Measurements from ENCODE around the gene GABRD.
"Not testable (repeated sequence)": the region's sequence is repeated elsewhere in the genome, so short reads cannot be mapped to it uniquely, and the experiment has no call there.

GABRD gene

DNA sequence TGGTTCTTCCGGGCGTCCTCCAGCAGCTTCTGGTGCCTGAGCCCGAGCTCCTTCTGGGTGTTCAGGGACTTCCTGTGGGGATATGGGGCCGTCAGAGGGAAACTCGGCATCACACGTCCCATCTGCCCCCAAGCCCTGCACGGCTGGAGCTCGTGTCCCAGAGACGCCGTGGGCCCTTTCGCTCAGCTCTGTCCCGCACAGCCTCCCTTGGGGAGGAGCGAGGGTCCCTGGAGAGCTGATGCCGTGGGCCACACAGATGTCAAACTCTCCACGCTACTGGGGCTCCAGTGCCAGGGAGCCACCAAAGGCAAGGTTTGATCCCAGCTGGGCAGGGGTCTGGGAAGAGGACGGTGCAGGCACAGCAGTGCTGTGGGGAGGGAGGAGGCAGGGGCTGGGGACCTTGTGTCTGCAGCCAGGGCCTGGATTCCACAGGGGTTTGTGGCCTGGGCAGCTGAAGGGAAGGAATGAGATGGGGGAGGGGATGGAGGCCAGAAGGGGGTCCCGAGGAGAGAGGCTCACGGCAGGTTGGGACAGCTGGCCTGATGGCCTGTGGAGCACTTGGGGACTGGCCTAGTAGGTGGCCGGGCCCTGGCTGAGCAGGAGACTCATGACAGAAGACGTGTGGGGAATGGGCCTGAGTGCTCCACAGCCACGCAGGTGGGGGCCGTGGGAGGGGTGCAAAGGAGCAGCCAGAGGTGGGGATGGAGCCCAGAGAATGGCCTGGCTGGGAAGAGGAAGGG lies 46.0 kb upstream of the GABRD start:
- TF ChIP-seq, protein P1, sequence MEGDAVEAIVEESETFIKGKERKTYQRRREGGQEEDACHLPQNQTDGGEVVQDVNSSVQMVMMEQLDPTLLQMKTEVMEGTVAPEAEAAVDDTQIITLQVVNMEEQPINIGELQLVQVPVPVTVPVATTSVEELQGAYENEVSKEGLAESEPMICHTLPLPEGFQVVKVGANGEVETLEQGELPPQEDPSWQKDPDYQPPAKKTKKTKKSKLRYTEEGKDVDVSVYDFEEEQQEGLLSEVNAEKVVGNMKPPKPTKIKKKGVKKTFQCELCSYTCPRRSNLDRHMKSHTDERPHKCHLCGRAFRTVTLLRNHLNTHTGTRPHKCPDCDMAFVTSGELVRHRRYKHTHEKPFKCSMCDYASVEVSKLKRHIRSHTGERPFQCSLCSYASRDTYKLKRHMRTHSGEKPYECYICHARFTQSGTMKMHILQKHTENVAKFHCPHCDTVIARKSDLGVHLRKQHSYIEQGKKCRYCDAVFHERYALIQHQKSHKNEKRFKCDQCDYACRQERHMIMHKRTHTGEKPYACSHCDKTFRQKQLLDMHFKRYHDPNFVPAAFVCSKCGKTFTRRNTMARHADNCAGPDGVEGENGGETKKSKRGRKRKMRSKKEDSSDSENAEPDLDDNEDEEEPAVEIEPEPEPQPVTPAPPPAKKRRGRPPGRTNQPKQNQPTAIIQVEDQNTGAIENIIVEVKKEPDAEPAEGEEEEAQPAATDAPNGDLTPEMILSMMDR (IDR thresholded peaks at IDR 0.05; ENCODE audit: low read depth, low read length): no peak
- TF ChIP-seq MYC (IDR thresholded peaks at IDR 0.05; ENCODE audit: low read depth, low read length): no peak
- TF ChIP-seq POLR2A (IDR thresholded peaks at IDR 0.05; ENCODE audit: extremely low read depth, insufficient read length): no peak
- TF ChIP-seq, protein P2, sequence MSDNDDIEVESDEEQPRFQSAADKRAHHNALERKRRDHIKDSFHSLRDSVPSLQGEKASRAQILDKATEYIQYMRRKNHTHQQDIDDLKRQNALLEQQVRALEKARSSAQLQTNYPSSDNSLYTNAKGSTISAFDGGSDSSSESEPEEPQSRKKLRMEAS (IDR thresholded peaks at IDR 0.05; ENCODE audit: low read depth, low read length): no peak
- no peak for DNase-seq (ENCODE audit: low read depth)
- no peak overlapping the region for H3K4me3 ChIP-seq (ENCODE audit: low read depth, low read length)

DNA sequence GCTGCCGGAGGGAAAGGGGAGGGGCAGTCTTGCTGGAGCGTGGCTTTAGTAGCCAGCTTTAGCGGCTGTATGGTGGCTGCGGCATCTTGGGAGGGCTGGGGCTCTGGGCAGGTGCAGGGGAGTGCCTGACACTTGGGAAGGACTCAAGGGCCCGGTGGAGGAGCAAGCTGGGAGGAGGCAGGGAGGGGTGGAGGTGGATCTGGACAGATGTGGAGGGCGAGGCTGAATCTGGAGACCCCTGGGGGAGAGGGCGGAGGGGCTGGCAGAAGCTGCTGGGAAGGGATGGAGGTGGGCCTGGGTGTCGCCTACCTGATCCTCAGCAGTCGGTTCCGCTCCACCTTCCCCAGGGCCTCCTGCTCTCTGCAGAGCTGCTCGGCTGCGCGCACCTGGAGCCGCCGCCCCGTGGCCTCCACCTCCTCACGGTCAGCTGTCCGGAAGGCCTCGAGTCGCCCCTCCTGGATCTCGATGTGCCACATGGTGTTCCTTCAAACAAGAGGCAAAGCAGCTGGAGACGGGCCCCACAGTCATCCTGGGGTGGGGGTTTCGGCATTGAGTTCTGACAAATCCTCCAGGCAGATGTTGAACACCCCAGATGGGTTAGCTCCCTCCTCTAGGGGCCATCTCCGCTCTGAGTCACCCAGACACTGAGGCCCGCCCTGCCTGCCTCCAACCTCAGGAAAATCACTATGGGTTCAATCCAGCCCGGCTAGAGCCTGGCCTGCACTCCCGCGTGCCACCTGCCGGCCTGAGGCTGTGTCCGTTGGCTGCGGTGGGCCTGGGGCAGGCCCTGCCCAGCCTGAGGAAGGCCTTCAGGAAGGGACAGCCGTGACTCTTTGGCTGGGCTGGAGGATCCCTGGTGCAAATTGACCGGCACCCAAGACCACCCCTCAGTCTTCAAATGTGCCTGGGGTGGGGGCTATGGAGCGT lies 45.2 kb upstream of the GABRD start:
- TF ChIP-seq, protein P1 (IDR thresholded peaks at IDR 0.05; ENCODE audit: low read depth, low read length): no peak
- TF ChIP-seq POLR2A (IDR thresholded peaks at IDR 0.05; ENCODE audit: extremely low read depth, insufficient read length) (no peak), MYC (IDR thresholded peaks at IDR 0.05; ENCODE audit: low read depth, low read length) (no peak)
- no peak for DNase-seq (ENCODE audit: low read depth)
- no peak overlapping the region for H3K4me3 ChIP-seq (ENCODE audit: low read depth, low read length)

DNA sequence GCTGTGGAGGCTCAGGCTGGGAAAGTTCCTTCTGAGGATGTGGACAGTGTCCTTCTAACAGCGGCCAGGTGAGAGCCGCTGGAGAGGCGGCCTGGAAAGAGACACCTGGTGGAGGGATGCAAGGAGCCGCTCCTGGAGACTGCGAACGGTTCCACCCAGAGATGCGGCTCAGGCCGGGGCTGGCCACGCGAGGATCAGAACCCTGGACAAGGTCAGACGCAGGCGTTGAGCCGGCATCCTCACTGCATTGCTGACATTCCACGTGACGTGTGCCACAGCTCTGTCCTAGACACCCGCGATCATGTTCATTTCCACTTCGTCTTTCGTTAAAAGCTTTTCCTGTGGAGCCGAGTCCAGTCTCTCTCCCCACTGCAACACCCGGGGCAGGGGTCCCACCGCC lies 44.3 kb upstream of the GABRD start:
- TF ChIP-seq, protein P2 (IDR thresholded peaks at IDR 0.05; ENCODE audit: low read depth, low read length): no peak
- no peak for TF ChIP-seq POLR2A (IDR thresholded peaks at IDR 0.05; ENCODE audit: extremely low read depth, insufficient read length)
- TF ChIP-seq, protein P1 (IDR thresholded peaks at IDR 0.05; ENCODE audit: low read depth, low read length): no peak
- TF ChIP-seq MYC (IDR thresholded peaks at IDR 0.05; ENCODE audit: low read depth, low read length): no peak
- no peak overlapping the region for H3K4me3 ChIP-seq (ENCODE audit: low read depth, low read length)
- no peak for DNase-seq (ENCODE audit: low read depth)

DNA sequence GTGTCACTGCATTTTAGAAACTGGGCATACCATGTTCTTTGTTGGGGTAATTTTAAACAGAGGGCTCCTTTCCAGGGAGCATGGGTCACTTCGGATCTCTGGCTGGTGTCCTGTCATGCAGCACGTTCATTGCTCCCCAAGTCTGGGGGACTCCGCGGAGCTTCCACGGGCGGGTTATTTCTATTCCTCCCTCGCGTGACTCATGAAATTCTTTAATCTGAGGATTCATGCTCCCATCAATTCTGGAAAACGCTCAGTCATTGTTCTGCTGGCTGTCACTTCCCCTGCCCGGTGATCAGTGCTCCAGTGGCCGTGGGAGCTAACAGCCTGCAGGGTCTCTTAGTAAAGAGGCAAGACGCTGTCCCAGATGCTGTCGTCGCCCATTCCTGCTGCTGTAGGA lies 43.6 kb upstream of the GABRD start:
- TF ChIP-seq, protein P2 (IDR thresholded peaks at IDR 0.05; ENCODE audit: low read depth, low read length): no peak

DNA sequence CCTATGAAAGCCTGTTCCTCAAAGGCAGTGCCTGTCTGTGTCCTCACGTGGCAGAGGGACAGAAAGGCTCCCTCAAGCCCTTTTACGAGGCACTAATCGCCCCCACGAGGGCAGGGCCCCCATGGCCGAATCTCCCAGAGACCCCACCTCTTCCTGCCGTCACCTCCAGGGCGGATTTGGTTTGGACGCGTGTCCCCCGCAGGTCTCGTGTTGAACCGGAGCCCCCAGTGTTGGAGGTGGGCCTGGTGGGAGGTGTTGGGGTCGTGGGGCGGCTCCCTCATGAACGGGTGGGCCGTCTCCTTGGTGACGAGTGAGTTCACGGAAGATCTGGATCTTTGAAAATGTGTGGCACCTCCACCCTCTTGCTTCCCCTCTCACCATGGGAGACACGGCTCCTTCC lies 43.1 kb upstream of the GABRD start:
- no peak for TF ChIP-seq POLR2A (IDR thresholded peaks at IDR 0.05; ENCODE audit: extremely low read depth, insufficient read length)
- TF ChIP-seq, protein P1 (IDR thresholded peaks at IDR 0.05; ENCODE audit: low read depth, low read length): no peak
- no peak for TF ChIP-seq MYC (IDR thresholded peaks at IDR 0.05; ENCODE audit: low read depth, low read length)
- TF ChIP-seq, protein P2 (IDR thresholded peaks at IDR 0.05; ENCODE audit: low read depth, low read length): no peak

More for the DNA sequence above, 43.6 kb upstream of the GABRD start:
- DNase-seq (ENCODE audit: low read depth): no peak
- H3K4me3 ChIP-seq (ENCODE audit: low read depth, low read length): no peak overlapping the region

DNA sequence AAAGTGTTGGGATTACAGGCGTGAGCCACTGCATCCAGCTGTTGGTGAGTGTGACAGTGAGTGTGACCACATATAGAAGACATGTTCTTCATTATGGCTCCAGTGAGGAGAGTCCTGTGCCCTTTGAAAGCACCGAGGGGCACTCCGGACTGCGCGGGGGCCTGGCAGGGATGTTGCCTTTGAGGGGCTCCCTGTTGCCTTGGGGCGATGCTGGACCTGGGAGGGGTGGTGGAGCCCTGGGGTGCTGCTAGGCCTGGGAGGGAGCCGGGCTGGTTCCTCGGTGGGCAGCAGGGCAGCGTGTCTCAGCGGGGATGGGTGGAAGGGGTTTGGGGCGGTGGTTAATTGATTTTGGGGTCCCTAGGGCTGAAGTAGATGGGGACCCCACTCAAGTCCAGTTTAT lies 41.0 kb upstream of the GABRD start:
- no peak overlapping the region for H3K4me3 ChIP-seq (ENCODE audit: low read depth, low read length)
- DNase-seq (ENCODE audit: low read depth): no peak
- TF ChIP-seq, protein P1 (IDR thresholded peaks at IDR 0.05; ENCODE audit: low read depth, low read length): no peak
- TF ChIP-seq MYC (IDR thresholded peaks at IDR 0.05; ENCODE audit: low read depth, low read length) (no peak), POLR2A (IDR thresholded peaks at IDR 0.05; ENCODE audit: extremely low read depth, insufficient read length) (no peak)
- TF ChIP-seq, protein P2 (IDR thresholded peaks at IDR 0.05; ENCODE audit: low read depth, low read length): no peak

More for the DNA sequence above, 43.1 kb upstream of the GABRD start:
- no peak for DNase-seq (ENCODE audit: low read depth)
- no peak overlapping the region for H3K4me3 ChIP-seq (ENCODE audit: low read depth, low read length)

DNA sequence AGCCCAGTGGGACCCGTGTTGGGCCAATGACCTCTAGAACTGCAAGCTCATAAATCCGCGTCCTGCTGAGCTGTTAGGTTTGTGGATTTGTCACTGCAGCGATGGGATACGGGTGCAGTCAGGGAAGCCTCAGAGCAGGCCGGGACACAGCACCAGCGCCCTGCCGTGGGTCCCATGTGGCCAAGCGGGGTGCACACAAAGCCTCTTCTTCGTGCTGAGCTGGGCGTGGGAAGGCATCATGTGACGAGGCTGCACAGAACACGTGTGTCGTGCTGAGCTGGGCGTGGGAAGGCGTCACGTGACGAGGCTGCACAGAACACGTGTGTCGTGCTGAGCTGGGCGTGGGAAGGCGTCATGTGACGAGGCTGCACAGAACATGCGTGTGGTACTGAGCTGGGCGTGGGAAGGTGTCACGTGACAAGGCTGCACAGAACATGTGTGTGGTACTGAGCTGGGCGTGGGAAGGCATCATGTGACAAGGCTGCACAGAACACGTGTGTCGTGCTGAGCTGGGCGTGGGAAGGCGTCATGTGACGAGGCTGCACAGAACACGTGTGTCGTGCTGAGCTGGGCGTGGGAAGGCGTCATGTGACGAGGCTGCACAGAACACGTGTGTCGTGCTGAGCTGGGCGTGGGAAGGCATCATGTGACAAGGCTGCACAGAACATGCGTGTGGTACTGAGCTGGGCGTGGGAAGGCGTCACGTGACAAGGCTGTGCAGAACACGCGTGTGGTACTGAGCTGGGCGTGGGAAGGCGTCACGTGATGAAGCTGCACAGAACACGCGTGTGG lies 40.3 kb upstream of the GABRD start:
- DNase-seq (ENCODE audit: low read depth); H3K4me3 ChIP-seq (ENCODE audit: low read depth, low read length): not testable (repeated sequence)
